Right lobe of liver (tissue), 4 donors: Measurements from ENCODE around the gene ADCY5.

ENCODE experiments used
- CTCF ChIP-seq, 4 donors: fragments of 200-600 bp in 3 of 4; fragments of 450-650 bp in 1 of 4; IDR thresholded peaks; one replicate each; pipeline versions ENCODE4 v1.5.1 to v1.8.0; 2016 to 2022; ENCODE audit warnings: antibody characterized with exemption in 4 of 4, mild to moderate bottlenecking in 2 of 4
- POLR2A ChIP-seq: fragments of 450-650 bp; IDR thresholded peaks from one replicate; pipeline ENCODE4 v1.6.1; 2017; ENCODE audit warnings: antibody characterized with exemption, mild to moderate bottlenecking
- donor health status: DM: no; HTN: no; CAD: no.
- donor health status: DM: no; HTN: no; CAD: no.
- donor health status: DM: no; HTN: yes; CAD: no.

- no peak for TF ChIP-seq CTCF (IDR thresholded peaks at IDR 0.05)
- no peak for TF ChIP-seq POLR2A
Measured at GRCh38 chr3:123349201-123349535, 99.7 kb downstream of the ADCY5 start.
